GM19099 (cell line): ENCODE measurements around the gene PRKAG2.

Experiments used
- POLR2A ChIP-seq: IDR thresholded peaks from 3 replicates; pipeline ENCODE4 v1.6.1; 2011; ENCODE audit warnings: low read depth; ENCODE audit not compliant: insufficient read length; ENCODE audit errors: extremely low read depth

Gene PRKAG2

DNA sequence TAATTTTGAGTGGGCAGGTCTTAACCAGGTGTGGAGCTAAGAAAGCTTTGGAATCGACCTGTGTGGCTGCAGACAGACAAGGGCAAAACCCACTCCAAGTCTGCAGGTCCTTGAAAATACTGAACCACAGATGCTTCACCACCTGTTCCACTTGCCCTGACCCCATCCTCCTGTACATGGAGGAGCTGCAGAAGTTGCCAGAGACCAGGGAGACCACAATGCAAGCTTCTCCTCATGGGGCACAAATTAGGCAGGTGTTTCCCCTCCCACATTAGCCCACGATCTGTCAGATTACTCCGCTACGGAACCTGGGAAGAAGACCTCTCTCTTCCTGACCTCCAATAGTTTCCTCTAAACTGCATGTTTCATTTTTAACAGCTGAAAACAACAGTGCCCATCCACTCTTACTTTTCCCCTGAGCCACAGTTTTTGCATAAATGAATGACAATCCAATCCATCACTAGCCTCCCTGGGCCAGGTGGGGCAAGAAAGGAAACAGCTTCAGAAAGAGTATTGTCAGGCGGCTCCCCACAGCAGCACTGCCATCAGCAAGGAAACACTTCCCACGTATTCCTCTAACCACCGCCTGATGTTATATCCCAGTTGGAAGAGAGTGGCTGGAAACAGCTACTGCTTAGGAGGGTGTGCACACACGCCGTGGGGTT lies 141.6 kb downstream of the PRKAG2 start:
- no peak for TF ChIP-seq POLR2A

DNA sequence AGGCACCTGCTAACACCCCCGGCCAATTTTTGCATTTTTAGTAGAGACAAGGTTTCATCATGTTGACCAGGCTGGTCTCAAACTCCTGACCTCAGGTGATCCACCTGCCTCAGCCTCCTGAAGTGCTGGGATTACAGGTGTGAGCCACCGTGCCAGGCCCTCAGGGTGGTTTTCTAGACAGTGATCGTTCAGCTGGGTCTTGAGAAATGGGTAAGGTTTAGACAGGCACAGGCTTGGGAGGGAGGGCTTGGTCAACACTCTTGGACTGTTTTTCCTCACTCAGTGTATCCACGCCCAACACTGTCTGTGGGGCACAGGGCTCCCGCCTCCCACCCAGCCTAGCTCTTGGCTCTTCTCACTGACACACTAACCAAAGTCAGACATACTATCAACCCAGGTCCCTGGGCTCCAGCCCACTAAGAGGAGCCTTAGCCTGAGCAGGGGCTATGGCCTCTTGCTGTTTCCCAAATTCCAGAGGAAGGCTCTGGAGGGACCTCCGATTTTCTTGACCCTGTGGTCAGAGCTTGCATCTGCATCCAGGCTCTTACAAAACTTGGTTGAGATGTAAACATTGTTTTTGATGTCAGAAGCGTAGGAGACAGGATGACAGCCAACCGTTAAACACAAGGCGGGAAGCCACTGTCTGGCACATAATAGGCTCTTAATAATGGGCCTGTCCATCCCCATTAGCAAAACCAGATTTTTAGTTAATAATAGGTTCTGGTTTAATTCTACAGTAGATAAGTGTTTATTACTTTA lies 143.9 kb downstream of the PRKAG2 start:
- no peak for TF ChIP-seq POLR2A

DNA sequence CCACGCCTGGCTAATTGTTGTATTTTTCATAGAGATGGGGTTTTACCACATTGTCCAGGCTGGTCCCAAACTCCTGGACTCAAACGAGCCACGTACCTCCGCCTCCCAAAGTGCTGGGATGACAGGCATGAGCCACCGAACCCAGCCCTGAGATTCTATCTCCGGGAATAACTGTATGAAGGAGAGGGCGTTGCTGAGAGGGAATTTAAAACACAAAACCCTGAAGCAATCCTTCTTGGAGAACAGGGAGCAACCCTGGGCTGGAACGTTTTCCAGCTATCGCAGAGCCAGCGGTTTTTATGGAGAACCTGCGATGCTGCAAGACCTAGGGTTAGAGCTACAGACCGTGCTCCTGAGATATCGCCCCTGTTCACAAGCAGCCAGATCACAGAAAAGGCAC lies 144.6 kb downstream of the PRKAG2 start:
- TF ChIP-seq POLR2A, result no peak

DNA sequence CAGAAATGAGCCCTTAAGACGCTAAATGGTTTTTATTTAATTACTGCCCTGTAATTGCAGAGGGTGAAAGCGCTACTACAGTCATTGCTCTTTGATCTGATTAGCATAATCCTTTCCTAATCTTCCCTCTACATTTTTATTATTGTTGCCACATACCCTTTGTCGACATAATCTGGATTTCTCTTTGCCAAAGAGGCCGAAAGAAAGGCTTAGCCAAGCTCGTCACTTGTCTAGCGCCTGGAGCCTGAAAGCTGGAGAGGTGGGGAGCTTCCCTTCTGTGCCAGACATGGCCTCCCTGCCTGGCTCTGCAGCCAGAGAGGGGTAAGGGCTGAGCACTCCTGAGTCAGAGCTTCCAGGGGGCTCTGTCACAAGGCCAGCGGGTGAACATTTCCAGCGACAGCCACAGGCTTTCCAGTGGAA lies 145.9 kb downstream of the PRKAG2 start:
- no peak for TF ChIP-seq POLR2A

DNA sequence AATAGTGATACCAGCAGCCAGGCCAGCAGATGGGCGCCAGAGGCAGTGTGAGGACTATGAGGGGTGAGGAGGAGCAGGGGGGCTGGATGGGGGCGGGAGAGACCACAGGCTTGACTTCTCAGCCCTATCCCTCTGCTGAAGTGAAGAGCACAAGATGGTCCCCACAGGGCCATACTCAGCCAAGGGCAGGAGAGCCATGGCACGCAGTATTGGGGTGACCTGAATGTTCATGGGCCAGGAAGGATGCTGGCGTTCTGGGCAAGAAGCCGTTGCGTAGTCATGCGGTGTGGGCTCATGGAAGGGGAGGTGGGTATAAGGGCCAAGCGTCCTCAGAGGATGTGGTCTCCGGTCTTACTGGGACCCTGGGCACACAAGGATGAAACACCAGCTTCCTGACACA lies 146.3 kb downstream of the PRKAG2 start:
- TF ChIP-seq POLR2A, result no peak

DNA sequence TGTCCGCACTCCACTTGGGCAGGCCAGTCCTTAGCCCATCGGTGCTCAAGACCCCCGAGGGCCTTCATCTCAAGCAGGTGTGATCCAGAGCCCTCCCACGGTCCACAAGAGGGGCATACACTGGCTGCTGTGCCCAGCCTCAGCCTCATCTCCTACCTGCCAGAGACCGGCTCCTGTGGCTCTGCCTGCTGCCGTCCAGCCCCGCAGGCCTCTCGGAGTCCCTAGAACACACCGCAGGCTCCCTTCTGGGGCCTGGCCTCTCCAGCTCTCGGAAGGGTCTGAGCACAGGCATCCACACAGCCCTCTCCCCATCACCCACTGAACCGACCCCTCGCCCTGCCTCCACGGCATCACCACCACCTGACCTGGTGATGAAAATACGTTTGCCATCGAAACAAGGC lies 147.4 kb downstream of the PRKAG2 start:
- TF ChIP-seq POLR2A, result no peak

DNA sequence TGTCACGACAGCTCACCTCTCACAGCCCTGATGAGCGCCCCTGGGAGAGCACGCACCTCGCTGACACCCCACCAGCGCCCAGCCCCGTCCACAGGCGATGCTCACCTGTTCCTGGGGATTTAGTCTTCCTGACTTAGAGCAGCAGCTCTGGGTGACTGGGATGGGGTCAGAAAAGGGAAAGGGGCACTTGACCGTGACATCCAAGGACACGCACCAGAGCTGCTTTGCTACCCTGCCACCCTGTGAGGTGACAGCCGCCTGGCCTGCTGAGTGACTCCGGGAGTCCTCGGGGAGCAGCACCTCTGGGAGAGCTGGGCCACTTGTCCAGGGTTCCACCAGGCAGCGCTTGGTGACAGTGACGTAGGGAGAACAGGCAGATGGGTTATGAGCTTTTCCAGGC lies 148.2 kb downstream of the PRKAG2 start:
- TF ChIP-seq POLR2A, result no peak

DNA sequence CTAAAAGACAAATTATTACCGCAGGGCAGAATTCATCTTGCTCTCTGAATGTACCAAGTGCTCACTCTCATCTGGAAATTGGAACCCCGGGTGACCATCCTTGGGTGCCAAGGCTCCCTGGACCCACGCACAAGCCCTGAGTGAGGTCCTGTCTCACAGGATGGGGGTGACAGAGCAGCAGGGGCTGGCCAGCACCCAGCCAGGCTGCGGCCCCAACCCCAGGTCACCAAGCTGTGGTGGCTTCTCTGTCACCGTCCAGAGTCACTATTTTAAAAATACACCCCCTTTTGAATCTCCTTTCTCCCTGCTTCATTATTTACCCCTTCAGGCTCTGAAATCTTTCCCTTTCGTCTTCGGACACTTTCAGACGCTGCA lies 148.6 kb downstream of the PRKAG2 start:
- no peak for TF ChIP-seq POLR2A

DNA sequence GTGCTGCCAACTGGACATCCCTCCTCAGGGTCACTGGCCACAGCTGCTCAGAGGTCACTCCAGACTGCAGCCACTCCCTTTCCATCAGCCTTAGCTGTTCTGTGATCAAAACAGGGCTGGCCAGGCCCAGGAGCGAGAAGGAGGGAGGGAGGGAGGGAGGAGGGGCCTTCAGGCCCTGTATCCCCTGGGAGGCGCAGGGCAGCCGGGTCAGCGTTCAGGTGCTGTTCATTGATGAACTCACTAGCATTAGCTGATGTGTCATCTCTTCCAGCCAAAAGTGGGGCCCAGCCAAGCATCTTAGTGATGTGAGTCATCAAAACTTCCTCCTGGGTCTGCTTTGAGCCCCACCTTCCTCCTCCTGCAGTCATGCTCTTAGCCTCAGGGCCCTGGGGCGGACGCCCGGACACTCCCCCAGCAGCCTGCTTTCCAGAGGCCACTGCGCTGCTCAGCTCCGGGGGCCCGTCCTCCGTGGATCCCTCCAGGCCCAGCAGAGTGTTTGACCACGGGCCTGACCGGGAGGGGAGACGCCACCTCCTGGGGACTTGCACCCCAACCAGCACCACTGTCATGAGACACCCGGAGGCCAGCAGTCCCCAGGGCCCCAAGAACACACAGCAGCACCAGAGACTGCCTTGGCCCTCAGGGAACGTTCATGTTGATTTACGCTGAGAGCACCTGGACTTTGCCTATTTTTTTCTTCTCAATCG lies 149.2 kb downstream of the PRKAG2 start:
- TF ChIP-seq POLR2A, result no peak

DNA sequence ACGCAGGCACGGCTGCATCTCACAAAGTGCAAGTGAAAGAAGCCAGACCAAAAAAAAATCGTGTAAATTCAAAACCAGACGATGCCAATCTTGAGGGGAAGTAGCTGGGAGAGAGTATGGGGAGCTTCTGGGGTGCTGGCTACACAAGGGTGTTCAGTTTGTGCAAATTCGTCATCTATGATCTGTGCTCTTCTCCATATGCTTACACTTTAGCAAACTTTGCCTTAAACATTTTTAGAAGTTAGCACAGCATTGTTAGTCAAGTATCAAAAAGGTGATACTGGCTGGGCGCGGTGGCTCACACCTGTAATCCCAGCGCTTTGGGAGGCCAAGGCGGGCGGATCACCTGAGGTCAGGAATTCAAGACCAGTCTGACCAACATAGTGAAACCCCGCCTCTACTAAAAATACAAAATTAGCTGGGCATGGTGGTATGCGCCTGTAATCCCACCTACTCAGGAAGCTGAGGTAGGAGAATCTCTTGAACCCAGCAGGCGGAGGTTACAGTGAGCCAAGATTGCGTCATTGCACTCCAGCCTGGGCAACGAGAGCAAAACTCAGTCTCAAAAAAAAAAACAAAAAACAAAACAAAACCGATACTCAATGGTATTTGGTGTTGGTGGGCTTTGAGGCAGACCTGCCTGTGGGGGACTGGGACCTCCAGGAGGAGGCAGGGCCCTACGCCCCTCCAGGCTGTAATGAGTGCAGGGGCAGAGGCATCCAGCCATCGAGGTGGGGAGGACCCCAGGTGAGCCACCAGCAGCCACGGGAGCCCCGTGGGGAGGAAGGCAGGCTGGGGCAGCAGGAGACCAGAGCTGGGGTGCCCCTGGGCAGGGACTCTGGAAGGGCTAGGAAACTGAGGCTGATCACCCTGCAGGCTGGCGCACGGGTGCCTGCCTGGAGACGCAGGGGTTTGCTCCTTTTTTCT lies 150.0 kb downstream of the PRKAG2 start:
- no peak for TF ChIP-seq POLR2A

DNA sequence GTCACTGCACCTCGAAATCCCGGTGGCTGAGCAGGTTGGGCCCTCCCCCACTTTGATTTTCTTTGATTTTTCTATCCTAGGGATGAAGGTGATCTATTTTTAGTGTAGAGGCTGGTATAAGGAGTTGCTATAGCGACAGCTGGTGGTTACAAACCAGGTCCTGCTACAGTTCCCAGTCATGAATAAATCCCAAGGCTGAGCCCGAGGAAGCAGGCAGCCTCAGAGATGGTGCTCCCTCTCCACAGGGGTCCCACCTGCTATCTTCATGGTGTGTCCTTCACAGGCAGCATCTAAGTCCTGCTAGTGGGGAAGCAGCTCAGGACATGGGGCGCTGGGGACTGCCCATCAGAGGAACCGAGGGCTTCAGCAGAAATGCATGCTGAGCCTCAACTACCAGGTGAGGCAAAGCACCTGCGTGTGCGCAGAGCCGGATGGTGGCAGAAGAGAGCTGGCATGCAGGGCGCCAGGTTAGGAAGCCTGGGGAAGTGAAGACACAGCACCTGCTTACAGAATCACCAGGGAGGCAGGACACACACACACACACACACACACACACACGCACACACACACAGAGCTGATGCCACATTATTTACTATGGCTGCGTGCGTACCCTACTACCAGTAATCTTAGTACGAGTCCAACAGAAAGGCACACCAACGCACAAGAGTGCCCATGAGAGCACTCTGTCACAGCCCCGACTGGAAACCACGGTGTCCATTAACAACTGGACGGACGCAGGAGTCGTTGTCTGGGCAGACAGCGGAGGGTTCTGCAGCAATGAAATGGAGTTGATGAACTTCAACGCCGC lies 150.9 kb downstream of the PRKAG2 start:
- TF ChIP-seq POLR2A, result no peak

DNA sequence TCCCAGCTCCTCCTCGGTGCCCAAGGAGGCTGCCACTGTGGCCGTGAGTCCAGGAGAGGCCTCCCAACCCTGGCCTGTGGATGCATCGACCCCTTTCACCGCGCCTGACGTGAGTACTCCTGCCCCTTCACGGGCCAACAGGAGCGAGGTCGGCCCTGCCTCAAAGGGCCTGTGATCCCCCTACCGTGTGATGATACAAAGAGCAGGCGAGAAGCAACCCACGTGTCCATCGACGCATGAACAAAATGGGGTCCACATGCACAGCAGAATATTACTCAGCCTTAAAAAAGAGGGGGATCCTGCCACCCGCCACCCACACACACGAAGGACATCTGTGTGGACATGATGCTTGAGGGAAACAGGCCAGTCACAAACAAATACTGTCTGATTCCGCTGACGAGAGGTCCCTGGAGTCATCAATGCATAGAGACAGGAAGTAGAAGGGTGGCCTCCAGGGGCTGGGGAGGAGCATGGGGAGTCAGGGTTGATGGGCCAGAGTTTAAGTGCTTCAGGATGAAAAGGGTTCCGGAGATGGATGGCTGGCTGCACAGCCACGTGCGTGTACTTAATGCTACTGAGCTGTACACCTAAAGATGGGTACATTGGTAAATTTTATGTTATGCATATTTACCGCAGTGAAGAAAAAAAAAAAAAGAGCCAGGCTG lies 151.9 kb downstream of the PRKAG2 start:
- no peak for TF ChIP-seq POLR2A

DNA sequence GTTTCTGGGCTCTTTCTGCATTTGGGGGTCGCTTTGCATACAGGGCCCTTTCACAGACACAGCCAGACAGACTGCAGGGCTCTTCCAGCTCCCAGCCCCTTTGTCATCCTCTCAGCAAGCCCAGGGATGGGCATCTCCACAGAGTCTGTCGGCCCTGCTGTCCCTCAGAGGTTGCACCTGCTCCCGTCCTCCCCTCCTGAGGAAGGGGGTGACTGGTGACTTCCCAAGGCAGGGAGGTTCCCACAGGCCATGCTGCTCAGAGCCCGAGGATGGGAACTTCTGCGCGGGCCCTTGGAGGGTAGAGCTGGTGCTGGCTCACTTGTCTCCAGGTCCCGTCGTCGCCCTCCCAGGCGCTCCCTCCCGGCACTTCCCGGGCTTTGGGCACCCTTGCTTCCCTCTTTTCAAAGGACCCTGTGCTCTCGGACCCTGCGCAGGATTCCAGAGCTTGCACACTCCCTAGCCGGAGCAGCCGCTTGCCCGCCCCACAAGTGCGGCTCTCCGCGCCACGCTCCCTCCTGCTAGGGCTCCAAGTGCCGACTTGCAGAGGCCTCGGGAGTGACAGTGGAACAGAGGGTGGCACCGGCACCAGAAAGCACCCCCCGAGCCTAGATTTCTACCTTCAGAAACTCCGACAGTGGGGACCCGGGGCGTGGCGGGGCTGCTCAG lies 152.5 kb downstream of the PRKAG2 start:
- TF ChIP-seq POLR2A, result no peak
